CD4-positive, alpha-beta T cell (primary cell): Measurements from ENCODE around the gene PTBP2. TPM values are rescaled to one million over a fixed set of nuclear protein-coding genes. Genes with fewer than 3 reads are reported as not detected.

Source experiments
- ATAC-seq: fragments of 200-7000 bp; cut with Tn5 transposase; one replicate; pipeline ENCODE4 v1.10.0; 2022; ENCODE audit warnings: mild to moderate bottlenecking; ENCODE audit not compliant: poor library complexity
- CTCF ChIA-PET: fragments of 350-600 bp; sonication (Branson Sonifier 250); formaldehyde crosslinking; loops from one replicate; lab custom pipeline; 2021; ENCODE audit warnings: antibody characterized with exemption, inconsistent platforms; lab: Charles Lee
- POLR2A ChIA-PET: fragments of 350-600 bp; sonication (Branson Sonifier 250); formaldehyde crosslinking; loops from one replicate; lab custom pipeline; 2021; ENCODE audit warnings: antibody characterized with exemption, inconsistent platforms; lab: Charles Lee
- DNase-seq, 14 experiments: peaks; one replicate each; pipeline ENCODE4 v3.0.0-alpha.2; 2013 to 2020; ENCODE audit warnings: mixed read lengths in 2 of 14
- H3K27ac ChIP-seq, 2 donors: one replicate each; pipeline versions ENCODE4 v1.5.1 to v1.7.0; 2013; ENCODE audit warnings: low read length in 2 of 2, low read depth in 1 of 2, mild to moderate bottlenecking in 1 of 2
- H3K27me3 ChIP-seq, 2 experiments: 1 replicate in 1 of 2; 2 replicates in 1 of 2; pipeline versions ENCODE4 v1.6.1 to v1.7.0; 2013; ENCODE audit warnings: low read length in 2 of 2, control low read depth in 1 of 2, mild to moderate bottlenecking in 1 of 2, moderate library complexity in 1 of 2; ENCODE audit not compliant: insufficient read depth in 2 of 2, control insufficient read depth in 1 of 2
- H3K36me3 ChIP-seq: one replicate; pipeline ENCODE4 v1.6.1; 2013; ENCODE audit warnings: low read length, control low read depth; ENCODE audit not compliant: insufficient read depth
- H3K4me1 ChIP-seq: one replicate; pipeline ENCODE4 v1.6.1; 2013; ENCODE audit warnings: low read length, control low read depth; ENCODE audit not compliant: insufficient read depth
- H3K4me3 ChIP-seq: one replicate; pipeline ENCODE4 v1.5.1; 2013; ENCODE audit warnings: mild to moderate bottlenecking, low read length, moderate library complexity
- H3K9me3 ChIP-seq, 2 experiments: 1 replicate in 1 of 2; 2 replicates in 1 of 2; pipeline versions ENCODE4 v1.6.1 to v1.7.0; 2013; ENCODE audit warnings: low read length in 2 of 2, mild to moderate bottlenecking in 2 of 2, control low read depth in 1 of 2, moderate library complexity in 1 of 2; ENCODE audit not compliant: control insufficient read depth in 1 of 2, insufficient read depth in 1 of 2
- H3K27ac Mint-ChIP-seq: one replicate; pipeline ENCODE4 v1.8.0; 2020; ENCODE audit warnings: mixed read lengths
- H3K27me3 Mint-ChIP-seq: one replicate; pipeline ENCODE4 v1.8.0; 2021; ENCODE audit warnings: mixed read lengths
- H3K36me3 Mint-ChIP-seq: one replicate; pipeline ENCODE4 v1.8.0; 2021; ENCODE audit warnings: low read depth, mixed read lengths
- H3K4me1 Mint-ChIP-seq: one replicate; pipeline ENCODE4 v1.8.0; 2021; ENCODE audit warnings: low read depth, mixed read lengths
- H3K4me3 Mint-ChIP-seq: one replicate; pipeline ENCODE4 v1.8.0; 2020; ENCODE audit warnings: mild to moderate bottlenecking, mixed read lengths
- H3K9me3 Mint-ChIP-seq: one replicate; pipeline ENCODE4 v1.8.0; 2020; ENCODE audit warnings: mixed read lengths
- intact Hi-C, 2 experiments: fragments of 100-400 bp; cut with DNase I in 1 of 2; cut with micrococcal nuclease in 1 of 2; formaldehyde crosslinking; loops; one replicate each; pipeline versions ENCODE4 v1.15.1 to v1.9.0; 2023 to 2025; cut with DNase I, micrococcal nuclease
- total RNA-seq, 174 experiments: library from RNA in 2 of 174; stranded (reverse) in 2 of 174; gene quantifications; one replicate each; pipeline ENCODE4 v1.2.3 and lab custom pipeline; 2021 to 2026
- TF ChIP-seq, protein P1 (sequence below): fragments of 200-600 bp; IDR thresholded peaks from one replicate; pipeline ENCODE4 v1.8.0; 2022; ENCODE audit warnings: antibody characterized with exemption, mild to moderate bottlenecking

Gene PTBP2
- total RNA-seq, 2 experiments from 2014 or later: 32.6 to 34.3 TPM

DNA sequence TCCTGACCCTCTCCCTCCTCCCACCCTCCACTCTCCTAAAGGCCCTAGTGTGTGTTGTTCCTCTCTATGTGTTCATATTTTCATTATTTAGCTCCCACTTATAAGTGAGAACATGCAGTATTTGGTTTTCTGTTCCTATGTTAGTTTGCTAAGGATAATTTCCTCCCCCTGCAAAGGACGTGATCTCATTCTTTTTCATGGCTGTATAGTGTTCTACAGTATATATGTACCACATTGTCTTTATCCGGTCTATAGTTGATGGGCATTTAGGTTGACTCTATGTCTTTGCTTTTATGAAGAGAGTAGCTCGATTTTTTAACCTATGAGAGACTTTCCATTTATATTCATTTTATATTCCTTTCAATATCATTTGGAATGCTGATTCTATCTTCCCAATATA is 7.9 kb upstream of the PTBP2 start:
- H3K27me3 ChIP-seq: no peaks in the 10 kb centered on the region
- no peak overlapping the region for H3K4me3 Mint-ChIP-seq
- H3K4me1 Mint-ChIP-seq: no peaks in the 10 kb centered on the region
- H3K36me3 ChIP-seq: no peaks in the 10 kb centered on the region
- TF ChIP-seq, protein P1, sequence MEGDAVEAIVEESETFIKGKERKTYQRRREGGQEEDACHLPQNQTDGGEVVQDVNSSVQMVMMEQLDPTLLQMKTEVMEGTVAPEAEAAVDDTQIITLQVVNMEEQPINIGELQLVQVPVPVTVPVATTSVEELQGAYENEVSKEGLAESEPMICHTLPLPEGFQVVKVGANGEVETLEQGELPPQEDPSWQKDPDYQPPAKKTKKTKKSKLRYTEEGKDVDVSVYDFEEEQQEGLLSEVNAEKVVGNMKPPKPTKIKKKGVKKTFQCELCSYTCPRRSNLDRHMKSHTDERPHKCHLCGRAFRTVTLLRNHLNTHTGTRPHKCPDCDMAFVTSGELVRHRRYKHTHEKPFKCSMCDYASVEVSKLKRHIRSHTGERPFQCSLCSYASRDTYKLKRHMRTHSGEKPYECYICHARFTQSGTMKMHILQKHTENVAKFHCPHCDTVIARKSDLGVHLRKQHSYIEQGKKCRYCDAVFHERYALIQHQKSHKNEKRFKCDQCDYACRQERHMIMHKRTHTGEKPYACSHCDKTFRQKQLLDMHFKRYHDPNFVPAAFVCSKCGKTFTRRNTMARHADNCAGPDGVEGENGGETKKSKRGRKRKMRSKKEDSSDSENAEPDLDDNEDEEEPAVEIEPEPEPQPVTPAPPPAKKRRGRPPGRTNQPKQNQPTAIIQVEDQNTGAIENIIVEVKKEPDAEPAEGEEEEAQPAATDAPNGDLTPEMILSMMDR: no peak
- H3K36me3 Mint-ChIP-seq: no peaks in the 10 kb centered on the region
- H3K27ac Mint-ChIP-seq: no peak overlapping the region
- no peak overlapping the region for H3K4me3 ChIP-seq
- no peaks in the 10 kb centered on the region for H3K9me3 ChIP-seq
- CTCF ChIA-PET: no interaction called here
- peaks cover 4% of the 10 kb centered on the region for H3K27me3 Mint-ChIP-seq
- no peaks in the 10 kb centered on the region for H3K4me1 ChIP-seq
- POLR2A ChIA-PET: no interaction called here
- intact Hi-C loops: no loop called here
- H3K9me3 Mint-ChIP-seq: no peaks in the 10 kb centered on the region
- H3K27ac ChIP-seq: no peak overlapping the region
- DNase-seq (no peak), ATAC-seq (no peak)

DNA sequence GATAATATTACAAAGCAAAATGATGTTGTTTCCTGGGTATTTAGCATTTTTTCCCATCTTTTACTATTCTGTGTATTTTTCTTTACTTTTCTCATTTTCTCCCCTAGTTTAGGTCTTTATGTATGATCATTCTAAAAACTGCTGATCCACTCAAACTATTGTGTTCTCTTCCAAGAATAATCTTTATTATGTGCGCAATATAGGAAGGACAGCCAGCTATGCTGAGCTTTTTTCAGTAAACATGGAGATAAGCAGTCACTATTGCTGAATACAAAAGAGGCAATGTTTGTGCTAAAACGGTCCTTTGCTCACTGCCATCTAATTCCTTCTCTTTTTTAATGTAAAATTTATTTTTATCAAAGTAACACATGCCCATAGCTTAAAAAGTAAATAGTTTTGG is 6.7 kb upstream of the PTBP2 start:
- POLR2A ChIA-PET: no interaction called here
- peaks cover 4% of the 10 kb centered on the region for H3K27me3 Mint-ChIP-seq
- no peaks in the 10 kb centered on the region for H3K9me3 ChIP-seq
- H3K9me3 Mint-ChIP-seq: no peaks in the 10 kb centered on the region
- DNase-seq: no peak
- no peaks in the 10 kb centered on the region for H3K36me3 ChIP-seq
- no peaks in the 10 kb centered on the region for H3K4me1 Mint-ChIP-seq
- intact Hi-C loops: no loop called here
- H3K36me3 Mint-ChIP-seq: no peaks in the 10 kb centered on the region
- H3K4me3 Mint-ChIP-seq: no peak overlapping the region
- no peak overlapping the region for H3K27ac Mint-ChIP-seq
- no peak for ATAC-seq
- H3K27me3 ChIP-seq: no peaks in the 10 kb centered on the region
- H3K4me3 ChIP-seq: no peak overlapping the region
- H3K27ac ChIP-seq: no peak overlapping the region
- TF ChIP-seq, protein P1: no peak
- CTCF ChIA-PET: no interaction called here
- no peaks in the 10 kb centered on the region for H3K4me1 ChIP-seq

DNA sequence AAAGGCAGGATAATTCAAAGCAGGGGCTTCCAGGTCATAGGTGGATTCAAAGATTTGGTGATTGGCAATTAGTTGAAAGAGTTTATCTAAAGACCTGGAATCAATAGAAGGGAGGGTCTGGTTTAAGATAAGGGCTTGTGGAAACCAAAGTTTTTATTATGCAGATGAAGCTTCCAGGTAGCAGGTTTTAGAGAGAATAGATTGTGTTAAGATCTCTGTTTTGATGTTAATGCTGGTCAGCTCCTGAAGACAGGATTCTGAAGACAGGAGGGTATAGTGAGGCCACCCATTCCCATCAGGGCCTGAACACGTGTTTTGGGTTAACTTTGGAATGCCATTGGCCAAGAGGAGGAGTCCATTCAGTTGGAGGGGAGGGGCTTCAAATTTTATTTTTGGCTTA is 6.1 kb upstream of the PTBP2 start:
- intact Hi-C loops: no loop called here

More for the DNA sequence above, 6.1 kb upstream of the PTBP2 start:
- ATAC-seq (no peak), DNase-seq (no peak)
- CTCF ChIA-PET: no interaction called here
- TF ChIP-seq, protein P1: no peak
- Mint-ChIP-seq H3K27ac (no peak overlapping the region), H3K9me3 (no peaks in the 10 kb centered on the region), H3K4me3 (no peak overlapping the region), H3K27me3 (peaks cover 4% of the 10 kb centered on the region), H3K36me3 (no peaks in the 10 kb centered on the region), H3K4me1 (no peaks in the 10 kb centered on the region)
- POLR2A ChIA-PET: no interaction called here
- Histone ChIP-seq H3K4me1 (no peaks in the 10 kb centered on the region), H3K4me3 (no peak overlapping the region), H3K27ac (no peak overlapping the region), H3K36me3 (no peaks in the 10 kb centered on the region), H3K9me3 (no peaks in the 10 kb centered on the region), H3K27me3 (no peaks in the 10 kb centered on the region)
